Adipocyte (in vitro differentiated cells): Measurements from ENCODE around the gene KLF5.
A peak's percentile ranks its signal among the peaks of the same experiment; 100 is the strongest.

ENCODE experiments used
- DNase-seq: peaks from one replicate; pipeline ENCODE4 v3.0.0-alpha.2; 2015; ENCODE audit warnings: low read depth
- H3K27me3 ChIP-seq: replicated peaks from 2 replicates; pipeline ENCODE4 v1.7.0; 2013; ENCODE audit warnings: mild to moderate bottlenecking, low read length, moderate library complexity; ENCODE audit not compliant: control insufficient read depth, insufficient read depth
- H3K36me3 ChIP-seq: 2 replicates; pipeline ENCODE4 v1.7.0; 2013; ENCODE audit warnings: low read length, mild to moderate bottlenecking, moderate library complexity; ENCODE audit not compliant: control insufficient read depth, insufficient read depth, severe bottlenecking
- H3K4me1 ChIP-seq: 2 replicates; pipeline ENCODE4 v1.7.0; 2013; ENCODE audit warnings: mild to moderate bottlenecking, low read length, moderate library complexity; ENCODE audit not compliant: control insufficient read depth, insufficient read depth
- H3K4me3 ChIP-seq: 2 replicates; pipeline ENCODE4 v1.7.0; 2013; ENCODE audit warnings: mild to moderate bottlenecking, low read length, moderate library complexity
- H3K9ac ChIP-seq: 2 replicates; pipeline ENCODE4 v1.7.0; 2013; ENCODE audit warnings: mild to moderate bottlenecking, low read length, moderate library complexity
- H3K9me3 ChIP-seq: 2 replicates; pipeline ENCODE4 v1.7.0; 2013; ENCODE audit warnings: mild to moderate bottlenecking, low read length, moderate library complexity; ENCODE audit not compliant: control insufficient read depth

KLF5 gene

DNA sequence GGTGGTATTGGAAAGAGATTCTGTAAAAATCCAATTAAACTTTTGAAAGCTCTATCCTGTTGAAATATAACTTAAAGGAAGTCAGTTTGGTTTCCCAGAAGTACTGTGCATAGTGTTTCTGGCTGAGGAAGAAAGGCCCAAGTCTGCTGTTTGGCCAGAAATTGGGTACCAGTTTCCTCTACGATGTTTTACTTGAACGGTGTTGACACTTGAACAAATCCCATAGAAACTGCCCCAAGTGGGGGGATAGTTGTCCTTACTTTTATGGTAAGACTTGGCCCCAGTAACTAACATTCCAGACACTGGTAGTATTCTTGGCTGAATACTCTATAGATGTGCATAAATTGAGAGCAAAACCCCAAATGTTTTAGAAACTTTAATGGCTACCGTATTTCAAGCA is 14.2 kb downstream of the KLF5 start:
- Histone ChIP-seq H3K9ac (no peak overlapping the region), H3K4me1 (no peaks in the 10 kb centered on the region), H3K36me3 (peaks cover 4% of the 10 kb centered on the region), H3K9me3 (no peaks in the 10 kb centered on the region), H3K27me3 (no peaks in the 10 kb centered on the region), H3K4me3 (no peak overlapping the region)
- no peak for DNase-seq

DNA sequence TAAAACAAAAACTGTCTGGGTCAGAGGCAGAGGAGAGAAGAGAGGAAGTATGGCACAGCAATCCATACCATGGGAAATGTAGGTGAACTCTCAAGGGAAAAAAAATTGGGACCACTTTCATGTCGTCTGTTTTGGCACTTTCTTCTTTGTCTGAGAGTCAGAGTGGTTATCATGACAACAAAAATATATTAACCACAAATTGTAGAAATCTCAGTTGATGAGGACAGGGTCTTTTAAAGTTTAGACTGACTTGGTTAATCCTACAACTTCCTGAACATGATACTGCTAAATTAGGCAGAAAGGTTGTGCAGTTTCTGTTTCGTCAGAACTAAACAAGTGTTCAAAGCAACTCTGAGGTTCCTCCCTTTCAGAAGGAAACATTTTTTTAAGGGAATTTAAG is 15.2 kb downstream of the KLF5 start:
- H3K9ac ChIP-seq = no peak overlapping the region
- no peaks in the 10 kb centered on the region for H3K9me3 ChIP-seq
- no peak for DNase-seq
- H3K27me3 ChIP-seq = no peaks in the 10 kb centered on the region
- H3K4me3 ChIP-seq = no peak overlapping the region
- no peaks in the 10 kb centered on the region for H3K4me1 ChIP-seq
- H3K36me3 ChIP-seq = peaks cover 4% of the 10 kb centered on the region

DNA sequence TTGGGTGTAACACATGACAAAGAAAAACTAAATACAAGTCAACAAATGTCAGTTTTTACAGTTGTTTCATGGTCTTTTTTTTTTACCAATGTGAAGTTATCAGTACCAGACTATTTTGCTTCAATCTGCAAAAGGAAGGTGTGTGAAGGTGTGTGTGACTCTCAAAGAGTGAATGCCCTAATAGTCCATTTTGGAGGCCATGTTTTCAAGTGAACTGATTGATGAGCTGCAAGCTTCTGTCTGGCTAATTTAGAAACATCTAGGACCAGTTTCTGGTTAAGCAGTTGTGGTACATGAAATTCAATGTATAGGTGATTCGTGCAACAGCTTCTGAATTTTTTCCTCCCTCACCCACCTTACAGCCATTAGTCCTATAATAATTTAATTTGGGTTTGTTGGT is 16.1 kb downstream of the KLF5 start:
- Histone ChIP-seq H3K4me1 (no peaks in the 10 kb centered on the region), H3K9ac (no peak overlapping the region), H3K9me3 (no peaks in the 10 kb centered on the region), H3K27me3 (no peaks in the 10 kb centered on the region), H3K36me3 (peaks cover 4% of the 10 kb centered on the region), H3K4me3 (no peak overlapping the region)
- DNase-seq = no peak

DNA sequence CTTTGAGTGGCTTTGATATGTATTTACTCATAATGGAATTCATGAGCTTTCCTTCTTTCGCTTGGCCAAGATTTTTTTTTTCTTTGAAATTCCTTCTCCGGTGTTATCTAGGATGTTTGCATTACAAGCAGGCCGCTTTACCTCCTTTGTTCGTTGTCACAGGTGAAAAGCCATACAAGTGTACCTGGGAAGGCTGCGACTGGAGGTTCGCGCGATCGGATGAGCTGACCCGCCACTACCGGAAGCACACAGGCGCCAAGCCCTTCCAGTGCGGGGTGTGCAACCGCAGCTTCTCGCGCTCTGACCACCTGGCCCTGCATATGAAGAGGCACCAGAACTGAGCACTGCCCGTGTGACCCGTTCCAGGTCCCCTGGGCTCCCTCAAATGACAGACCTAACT is 16.7 kb downstream of the KLF5 start:
- Histone ChIP-seq H3K4me1 (no peaks in the 10 kb centered on the region), H3K27me3 (no peaks in the 10 kb centered on the region), H3K9me3 (no peaks in the 10 kb centered on the region), H3K36me3 (peaks cover 4% of the 10 kb centered on the region), H3K4me3 (no peak overlapping the region), H3K9ac (no peak overlapping the region)
- DNase-seq = no peak

DNA sequence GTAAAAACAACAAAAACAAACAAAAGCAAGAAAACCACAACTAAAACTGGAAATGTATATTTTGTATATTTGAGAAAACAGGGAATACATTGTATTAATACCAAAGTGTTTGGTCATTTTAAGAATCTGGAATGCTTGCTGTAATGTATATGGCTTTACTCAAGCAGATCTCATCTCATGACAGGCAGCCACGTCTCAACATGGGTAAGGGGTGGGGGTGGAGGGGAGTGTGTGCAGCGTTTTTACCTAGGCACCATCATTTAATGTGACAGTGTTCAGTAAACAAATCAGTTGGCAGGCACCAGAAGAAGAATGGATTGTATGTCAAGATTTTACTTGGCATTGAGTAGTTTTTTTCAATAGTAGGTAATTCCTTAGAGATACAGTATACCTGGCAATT is 17.1 kb downstream of the KLF5 start:
- no peak for DNase-seq
- H3K4me3 ChIP-seq = no peak overlapping the region
- peaks cover 4% of the 10 kb centered on the region for H3K36me3 ChIP-seq
- no peaks in the 10 kb centered on the region for H3K27me3 ChIP-seq
- H3K9ac ChIP-seq = no peak overlapping the region
- no peaks in the 10 kb centered on the region for H3K9me3 ChIP-seq
- no peaks in the 10 kb centered on the region for H3K4me1 ChIP-seq

DNA sequence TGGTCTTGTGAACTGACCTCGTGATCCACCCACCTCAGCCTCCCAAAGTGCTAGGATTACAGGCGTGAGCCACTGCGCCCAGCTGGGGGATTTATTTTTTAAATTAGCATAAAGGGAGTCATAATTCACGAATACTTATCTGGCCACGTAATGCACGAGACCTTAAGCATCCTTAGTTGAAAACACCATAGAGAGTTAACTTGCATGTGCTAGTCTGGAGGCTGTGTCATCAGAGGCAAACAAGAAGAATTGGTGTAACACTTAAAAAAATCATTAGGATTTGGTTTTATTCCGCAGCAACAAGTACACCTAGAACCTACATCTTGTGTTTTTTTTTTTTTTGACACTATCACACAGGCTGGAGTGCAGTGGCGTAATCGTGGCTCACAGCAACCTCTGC is 19.1 kb downstream of the KLF5 start:
- Histone ChIP-seq H3K4me3 (no peak overlapping the region), H3K4me1 (no peaks in the 10 kb centered on the region), H3K27me3 (no peaks in the 10 kb centered on the region), H3K9me3 (no peaks in the 10 kb centered on the region), H3K9ac (no peak overlapping the region), H3K36me3 (peaks cover 4% of the 10 kb centered on the region)
- no peak for DNase-seq

DNA sequence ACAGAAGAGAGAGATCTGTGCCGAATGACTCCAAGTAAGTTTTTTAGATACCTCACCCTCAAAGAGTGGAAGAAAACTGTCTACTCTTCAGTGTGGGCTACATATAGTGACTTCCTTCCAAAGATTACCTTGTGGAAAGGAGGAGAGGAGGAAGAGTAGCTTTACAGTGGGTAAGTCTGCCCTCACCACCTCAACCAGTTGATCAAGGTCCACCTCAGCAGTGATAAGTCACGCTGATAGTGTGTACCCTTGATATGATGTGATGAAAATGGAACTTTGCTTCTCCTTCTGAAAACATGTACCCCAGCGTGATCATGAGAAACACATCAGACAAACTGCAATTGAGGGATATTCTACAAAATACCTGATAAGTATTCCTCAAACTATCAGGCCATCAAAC is 20.6 kb downstream of the KLF5 start:
- no peaks in the 10 kb centered on the region for H3K27me3 ChIP-seq
- H3K4me1 ChIP-seq = no peaks in the 10 kb centered on the region
- peaks cover 4% of the 10 kb centered on the region for H3K36me3 ChIP-seq
- no peaks in the 10 kb centered on the region for H3K9me3 ChIP-seq
- no peak for DNase-seq
- no peak overlapping the region for H3K4me3 ChIP-seq
- H3K9ac ChIP-seq = no peak overlapping the region

DNA sequence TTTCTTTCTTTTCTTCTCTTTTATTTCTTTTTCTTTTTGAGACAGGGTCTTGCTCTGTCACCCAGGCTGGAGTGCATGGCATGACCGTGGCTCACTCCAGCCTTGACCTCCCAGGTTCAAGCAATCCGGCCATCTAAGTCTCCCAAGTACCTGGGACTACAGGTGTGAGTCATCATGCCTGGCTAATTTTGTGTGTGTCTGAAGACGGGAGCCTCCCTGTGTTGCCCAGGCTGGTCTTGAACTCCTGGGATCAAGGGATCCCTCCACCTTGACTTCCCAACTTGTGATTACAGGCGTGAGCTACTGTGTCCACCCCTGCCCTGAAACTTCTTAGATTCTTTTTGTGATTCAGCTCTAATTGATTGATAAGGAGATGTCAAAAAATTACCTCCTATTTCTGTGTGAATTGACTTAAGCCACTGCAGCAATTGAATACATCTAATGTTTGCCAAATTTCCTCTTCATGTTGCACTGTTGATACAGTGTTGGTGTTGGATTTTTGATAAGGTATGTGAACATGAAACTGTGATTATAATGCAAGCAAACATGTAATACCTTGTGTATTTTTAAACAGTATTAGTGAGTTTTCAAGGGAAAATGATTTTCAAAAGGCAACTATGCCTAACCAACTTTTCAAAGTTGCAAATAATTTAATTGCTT is 22.6 kb downstream of the KLF5 start:
- Histone ChIP-seq H3K4me1 (no peaks in the 10 kb centered on the region), H3K27me3 (no peaks in the 10 kb centered on the region), H3K9ac (no peak overlapping the region), H3K9me3 (no peaks in the 10 kb centered on the region), H3K36me3 (peaks cover 4% of the 10 kb centered on the region), H3K4me3 (no peak overlapping the region)
- no peak for DNase-seq

DNA sequence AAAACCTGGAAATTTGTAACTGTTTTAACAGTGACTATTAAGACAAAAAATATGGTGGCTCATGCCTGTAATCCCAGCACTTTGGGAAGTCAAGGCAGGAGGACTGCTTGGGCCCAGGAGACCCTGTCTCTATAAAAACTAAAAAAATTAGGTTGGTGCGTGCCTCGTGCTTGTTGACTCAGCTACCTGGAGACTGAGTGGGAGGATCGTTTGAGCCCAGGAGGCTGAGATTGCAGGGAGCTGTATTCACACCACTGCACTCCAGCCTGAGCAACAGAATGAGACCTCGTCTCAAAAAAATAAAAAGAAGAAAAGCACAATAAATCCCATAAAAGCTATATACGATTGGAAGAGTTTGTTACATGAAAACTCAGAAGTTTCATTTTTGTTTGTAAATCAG is 23.7 kb downstream of the KLF5 start:
- DNase-seq = no peak
- Histone ChIP-seq H3K4me1 (no peaks in the 10 kb centered on the region), H3K27me3 (no peaks in the 10 kb centered on the region), H3K4me3 (no peak overlapping the region), H3K36me3 (peaks cover under 1% of the 10 kb centered on the region), H3K9me3 (peaks cover 9% of the 10 kb centered on the region), H3K9ac (no peak overlapping the region)

DNA sequence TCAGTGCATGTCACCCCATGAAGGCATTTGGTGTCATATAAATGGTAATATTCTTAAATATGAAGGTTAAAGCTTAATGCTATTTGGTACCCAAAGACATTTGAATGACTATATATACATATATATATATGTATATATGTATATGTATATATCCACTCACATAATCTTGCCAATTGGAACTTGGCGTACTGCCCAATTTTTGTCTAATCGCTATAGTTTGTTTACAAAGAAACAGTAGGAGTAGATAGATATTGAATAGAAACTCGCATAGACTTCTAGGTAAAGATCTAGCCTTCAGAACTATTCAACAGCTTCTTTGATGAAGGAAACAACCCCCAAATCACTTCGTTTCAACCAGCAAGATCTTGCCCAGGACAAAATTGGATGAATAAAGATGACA is 24.1 kb downstream of the KLF5 start:
- no peaks in the 10 kb centered on the region for H3K27me3 ChIP-seq
- H3K36me3 ChIP-seq = no peaks in the 10 kb centered on the region
- no peak overlapping the region for H3K4me3 ChIP-seq
- no peak for DNase-seq
- no peaks in the 10 kb centered on the region for H3K4me1 ChIP-seq
- no peak overlapping the region for H3K9ac ChIP-seq
- H3K9me3 ChIP-seq = peaks cover 13% of the 10 kb centered on the region

DNA sequence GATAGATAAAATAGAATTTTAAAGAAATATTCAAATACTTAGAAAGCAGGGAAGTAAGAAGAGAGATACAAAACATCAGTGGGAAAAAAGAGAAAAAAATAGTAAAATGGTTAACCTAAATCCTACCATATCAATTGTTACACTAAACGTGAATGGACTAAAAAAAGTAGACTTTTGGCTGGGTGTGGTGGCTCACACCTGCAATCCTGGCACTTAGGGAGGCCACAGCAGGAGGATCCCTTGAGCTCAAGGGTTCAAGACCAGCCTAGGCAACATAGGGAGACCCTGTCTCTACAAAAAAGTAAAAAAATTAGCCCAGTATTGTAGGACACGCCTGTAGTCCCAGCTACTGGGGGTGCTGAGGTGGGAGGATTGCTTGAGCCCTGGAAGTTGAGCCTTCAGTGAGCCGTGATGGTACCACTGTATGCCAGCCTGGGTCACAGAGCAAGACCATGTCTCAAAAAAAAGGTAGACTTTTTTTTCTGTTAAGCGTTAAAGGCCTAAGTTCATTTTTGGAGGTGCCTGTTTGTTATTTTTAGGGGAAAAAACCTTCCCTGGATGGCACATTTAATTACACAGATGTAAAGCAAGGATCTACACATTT is 29.6 kb downstream of the KLF5 start:
- Histone ChIP-seq H3K4me3 (peak overlapping the region; percentile 37), H3K4me1 (no peaks in the 10 kb centered on the region), H3K9me3 (peaks cover 27% of the 10 kb centered on the region), H3K9ac (no peak overlapping the region), H3K36me3 (no peaks in the 10 kb centered on the region), H3K27me3 (no peaks in the 10 kb centered on the region)
- DNase-seq = no peak

DNA sequence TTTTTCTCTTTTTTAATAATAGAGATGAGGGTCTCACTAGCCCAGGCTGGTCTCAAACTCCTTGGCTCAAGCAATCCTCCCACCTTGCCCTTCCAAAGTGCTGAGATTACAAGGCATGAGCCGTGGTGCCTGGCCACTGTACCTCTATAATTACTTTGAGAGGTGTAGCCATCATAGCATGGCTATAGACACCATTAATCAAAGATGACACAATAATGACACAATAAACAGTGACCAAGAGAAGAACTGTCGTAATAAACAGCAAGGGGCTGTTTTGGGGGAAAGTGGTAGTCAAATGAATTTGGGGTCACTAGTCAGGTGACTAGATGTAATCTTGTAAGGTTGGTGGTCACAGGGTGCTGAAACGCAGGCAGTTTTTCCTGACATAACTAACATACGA is 30.4 kb downstream of the KLF5 start:
- H3K36me3 ChIP-seq = no peaks in the 10 kb centered on the region
- no peak overlapping the region for H3K4me3 ChIP-seq
- no peaks in the 10 kb centered on the region for H3K4me1 ChIP-seq
- no peaks in the 10 kb centered on the region for H3K27me3 ChIP-seq
- peaks cover 27% of the 10 kb centered on the region for H3K9me3 ChIP-seq
- H3K9ac ChIP-seq = no peak overlapping the region
- no peak for DNase-seq
